ENCODE data around the gene RAB38.

RAB38 gene

DNA sequence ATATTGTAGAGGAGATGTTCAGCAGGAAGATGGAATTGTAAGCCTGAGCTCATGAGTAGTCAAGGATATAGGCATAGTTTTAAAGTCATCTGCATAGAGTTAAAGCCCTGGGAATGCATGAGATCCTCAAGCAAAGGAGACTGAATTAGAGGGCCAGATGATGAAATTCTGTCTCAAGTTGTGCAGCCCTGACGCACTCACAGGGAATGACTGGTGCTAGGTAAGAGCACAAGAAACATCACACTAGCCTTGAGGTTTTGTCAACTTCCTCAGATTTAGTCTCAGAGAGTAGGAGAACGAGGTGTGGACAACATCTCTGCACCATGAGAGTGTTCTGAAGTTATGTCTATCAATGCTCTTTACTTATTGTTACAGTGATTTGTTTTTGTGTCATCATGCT is 5.8 kb downstream of the RAB38 start:
- DNase-seq, result no peak

DNA sequence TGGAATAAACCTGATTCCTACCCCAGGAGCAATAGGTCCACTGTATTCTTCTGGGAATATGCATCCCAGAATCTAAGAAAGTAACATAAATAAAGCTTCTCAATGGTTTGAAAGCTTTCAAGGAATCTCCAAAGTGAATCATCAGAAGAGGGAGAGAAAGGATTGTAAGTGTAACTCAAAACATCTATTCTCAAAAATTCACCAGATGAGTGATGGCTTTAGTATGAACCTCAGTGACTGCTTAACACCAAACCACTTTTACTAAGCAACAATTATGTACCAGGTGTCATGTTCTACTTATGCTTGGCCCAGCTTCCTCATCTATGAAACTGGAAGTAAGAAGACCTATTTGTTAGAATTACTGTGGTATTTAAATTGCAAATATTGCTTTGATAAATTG is 7.4 kb downstream of the RAB38 start:
- DNase-seq, result no peak

DNA sequence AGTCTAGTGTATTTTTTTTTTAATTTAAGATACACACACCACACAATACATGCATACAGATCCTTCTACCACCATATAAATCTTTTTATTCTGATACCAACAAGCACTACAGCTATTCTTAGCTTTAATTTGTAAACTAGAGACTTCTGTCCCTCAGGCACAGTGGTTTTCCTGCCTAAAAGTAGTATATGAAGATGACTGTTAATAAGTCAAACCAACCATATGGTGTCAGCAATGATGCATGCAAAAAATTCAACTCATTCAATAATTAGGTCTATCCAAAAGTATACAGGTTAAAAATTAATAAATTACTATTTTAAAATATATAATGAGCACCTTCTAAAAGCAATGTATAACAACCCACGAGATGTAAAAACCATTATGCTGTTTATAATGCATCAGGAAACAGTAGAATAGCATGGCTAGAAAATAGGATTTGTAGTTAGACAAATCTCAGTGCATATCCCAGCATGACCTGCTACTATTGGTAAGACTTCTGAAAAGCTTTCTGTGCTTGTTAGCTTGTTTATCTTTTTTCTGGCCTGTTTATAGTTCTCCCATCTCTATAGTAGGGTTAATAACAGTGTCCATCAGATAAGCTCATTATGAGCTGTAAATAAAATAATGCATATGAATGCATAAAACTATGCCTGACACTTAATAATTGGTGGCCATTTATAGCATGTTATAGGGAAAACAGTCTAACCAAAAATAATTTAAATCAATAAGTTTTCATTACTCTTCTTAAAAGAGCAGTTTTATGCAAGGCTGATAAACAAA is 10.2 kb downstream of the RAB38 start:
- DNase-seq, result no peak

DNA sequence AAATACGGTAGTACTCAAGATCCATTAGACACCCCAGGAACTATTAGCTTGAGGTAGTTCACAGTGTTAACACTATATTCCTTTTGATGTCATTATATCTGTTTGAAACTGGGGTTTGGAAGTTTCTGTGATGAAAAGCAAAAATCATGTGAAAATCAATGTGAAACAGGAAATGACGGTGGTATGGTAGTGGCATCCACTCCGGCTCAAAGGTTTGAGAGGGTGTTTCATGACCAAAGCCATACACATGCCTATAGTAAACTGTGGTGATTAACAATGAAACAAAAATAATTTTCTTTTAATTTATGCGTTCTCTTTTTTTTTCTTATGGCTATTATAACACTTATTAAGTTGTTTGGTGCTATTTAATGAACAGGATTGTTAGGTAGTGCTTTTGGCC is 10.9 kb downstream of the RAB38 start:
- no peak for DNase-seq

DNA sequence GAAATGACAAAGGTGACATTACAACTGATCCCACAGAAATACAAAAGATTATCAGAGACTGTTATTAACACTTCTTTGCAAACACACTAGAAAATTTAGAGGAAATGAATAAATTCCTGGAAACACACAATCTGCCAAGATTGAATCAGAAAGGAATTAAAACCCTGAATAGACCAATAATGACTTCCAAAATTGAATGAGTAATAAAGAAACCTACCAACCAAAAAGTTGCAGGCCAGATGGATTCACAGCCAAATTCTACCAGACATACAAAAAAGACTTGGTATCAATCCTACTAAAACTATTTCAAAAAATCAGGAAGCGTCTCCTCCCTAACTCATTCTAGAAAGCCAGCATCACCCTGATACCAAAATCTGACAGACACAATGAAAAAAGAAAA is 17.2 kb downstream of the RAB38 start:
- DNase-seq, result no peak

DNA sequence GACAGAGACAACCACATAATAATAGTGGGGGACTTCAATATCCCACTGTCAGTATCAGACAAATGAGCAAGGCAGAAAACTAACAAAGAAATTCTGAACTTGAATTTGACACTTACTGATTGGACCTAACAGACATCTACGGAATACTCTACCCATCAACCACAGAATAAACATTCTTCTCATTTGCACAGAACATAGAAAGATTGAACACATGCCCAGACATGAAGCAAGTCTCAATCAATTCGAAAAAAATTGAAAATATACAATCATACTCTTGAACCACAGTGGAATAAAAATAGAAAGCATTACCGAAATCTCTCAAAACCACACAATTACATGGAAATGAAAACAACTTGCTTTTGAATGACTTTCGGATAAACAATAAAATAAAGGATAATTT is 17.9 kb downstream of the RAB38 start:
- DNase-seq, result no peak

DNA sequence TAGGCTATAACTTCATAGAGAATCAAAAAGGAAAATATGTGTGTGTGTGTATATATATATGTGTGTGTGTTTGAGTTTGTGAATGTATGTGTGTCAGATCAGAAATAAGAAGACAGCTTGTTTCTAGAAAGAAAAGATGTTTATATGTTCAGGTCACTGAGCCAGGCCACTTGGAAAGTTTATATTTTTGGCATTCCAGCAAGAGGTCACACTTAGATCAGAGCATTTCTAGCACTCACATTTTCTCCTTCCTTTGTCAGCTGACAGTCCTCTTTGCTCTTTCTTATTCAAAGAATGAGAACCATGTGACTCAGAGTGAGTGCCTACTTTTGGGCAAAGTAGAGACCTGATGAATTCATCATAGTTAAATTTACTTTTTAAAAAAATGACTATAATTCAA is 22.9 kb downstream of the RAB38 start:
- DNase-seq, result no peak

DNA sequence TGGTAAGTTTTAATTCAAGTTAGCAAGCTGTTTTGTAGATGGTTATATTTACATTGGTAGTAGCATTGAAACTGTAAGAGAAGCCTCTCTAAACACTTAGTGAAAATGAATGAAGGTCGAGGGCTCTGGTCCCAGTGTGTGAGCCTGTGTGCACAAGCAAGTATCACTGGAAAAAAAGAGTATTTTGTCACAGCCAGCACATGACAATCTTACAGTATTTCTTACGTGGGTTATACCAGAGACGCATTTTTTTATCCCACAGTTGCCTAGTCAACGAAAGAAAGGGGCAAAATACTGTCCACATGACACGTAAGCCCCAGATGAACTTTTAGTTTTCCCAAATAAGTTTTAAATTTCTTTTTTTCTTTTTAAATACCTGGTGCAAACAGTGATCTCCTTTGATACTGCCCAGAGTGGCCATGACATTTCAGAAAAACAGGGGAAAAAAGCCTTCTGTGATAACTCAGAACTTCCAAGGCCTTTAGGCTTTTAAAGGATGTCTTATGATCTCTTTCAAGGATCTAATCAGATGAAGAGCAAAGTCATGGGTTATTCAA is 23.5 kb downstream of the RAB38 start:
- no peak for DNase-seq

DNA sequence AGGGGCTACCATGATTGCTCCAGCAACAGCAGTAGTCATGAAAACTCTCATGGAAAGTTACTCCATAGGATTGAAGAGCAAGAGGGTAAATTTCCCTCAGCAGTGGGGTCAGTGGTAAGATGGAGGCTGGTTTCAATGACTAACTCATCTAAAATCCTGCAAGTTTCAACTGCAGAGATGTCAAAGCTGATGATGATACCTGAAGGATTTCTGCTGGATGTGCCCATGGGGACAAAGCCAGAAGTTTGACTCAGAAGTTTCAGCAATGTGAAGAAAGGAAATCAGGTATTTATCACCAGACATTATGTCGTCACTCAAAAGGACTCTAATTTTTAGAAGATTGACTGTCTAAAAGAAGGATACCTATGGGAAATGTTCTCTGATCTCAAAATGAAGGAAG is 29.1 kb downstream of the RAB38 start:
- DNase-seq, result no peak

DNA sequence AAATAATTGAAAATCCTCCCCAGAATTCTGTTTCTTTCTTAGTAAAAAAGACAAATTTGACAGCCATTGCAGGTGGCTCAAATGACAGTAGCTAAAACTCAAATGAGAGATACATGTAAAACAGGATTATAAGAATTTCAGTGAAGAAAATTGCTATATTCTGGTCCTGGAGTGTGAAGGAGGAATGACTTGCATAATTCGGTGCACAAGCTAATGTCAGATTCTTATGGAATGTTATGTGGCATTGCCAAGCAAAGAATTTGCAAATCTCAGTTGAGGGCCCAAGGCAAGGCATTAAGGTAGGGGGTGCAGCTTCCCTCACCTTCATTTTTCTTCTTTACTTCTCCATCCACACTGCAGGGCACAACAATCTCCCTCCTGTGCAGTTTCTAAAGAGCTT is 35.4 kb downstream of the RAB38 start:
- DNase-seq, result no peak

DNA sequence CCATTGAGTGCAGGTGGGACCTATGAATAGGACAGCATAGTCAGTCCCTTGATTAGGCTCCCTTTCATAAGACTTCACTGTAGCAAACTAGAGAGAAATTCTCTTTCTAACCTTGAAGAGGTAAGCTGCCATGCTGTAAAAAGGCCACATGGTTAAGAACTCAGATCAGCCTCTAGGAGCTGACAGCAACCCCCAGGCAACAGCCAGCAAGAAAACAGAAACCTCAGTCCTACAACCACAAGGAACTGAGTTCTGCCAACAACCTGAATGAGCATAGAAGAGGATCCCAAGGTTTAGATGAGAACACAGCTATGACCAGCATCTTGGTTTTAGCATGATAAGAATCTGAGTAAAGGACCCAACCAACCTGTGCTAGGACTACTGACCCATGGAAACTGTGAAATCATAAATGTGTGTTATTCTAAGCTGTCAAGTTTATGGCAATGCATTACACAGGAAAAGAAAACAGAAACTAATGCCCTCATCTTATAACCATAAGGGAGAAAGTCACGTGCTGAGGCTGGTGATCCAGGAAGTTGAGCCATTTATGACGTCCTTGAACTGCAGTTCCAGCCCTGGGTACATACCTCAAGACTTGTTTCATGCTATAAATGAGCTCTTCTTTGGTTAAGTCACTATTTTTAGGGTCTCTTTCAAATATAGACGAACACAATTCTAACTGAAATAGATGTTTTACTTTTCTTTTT is 43.3 kb downstream of the RAB38 start:
- DNase-seq, result no peak

DNA sequence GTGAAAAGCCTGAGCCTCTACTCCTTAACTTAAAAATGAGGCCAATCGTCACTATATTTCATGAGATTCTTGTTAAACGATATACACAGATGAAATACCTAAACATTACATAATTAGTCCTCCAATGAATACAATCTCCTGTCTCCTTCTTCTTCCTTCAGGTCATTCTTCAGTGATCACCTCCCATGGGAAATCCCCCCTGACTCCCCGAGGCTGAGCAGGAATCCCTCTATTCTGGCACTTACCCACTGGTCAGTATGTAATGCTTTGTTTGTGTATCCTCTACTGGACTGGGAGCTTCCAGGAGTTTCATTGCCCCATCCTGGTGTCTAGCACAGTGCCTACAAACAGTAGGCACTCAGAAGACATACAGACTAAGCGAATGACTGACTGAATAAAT is 52.3 kb downstream of the RAB38 start:
- DNase-seq, result no peak

DNA sequence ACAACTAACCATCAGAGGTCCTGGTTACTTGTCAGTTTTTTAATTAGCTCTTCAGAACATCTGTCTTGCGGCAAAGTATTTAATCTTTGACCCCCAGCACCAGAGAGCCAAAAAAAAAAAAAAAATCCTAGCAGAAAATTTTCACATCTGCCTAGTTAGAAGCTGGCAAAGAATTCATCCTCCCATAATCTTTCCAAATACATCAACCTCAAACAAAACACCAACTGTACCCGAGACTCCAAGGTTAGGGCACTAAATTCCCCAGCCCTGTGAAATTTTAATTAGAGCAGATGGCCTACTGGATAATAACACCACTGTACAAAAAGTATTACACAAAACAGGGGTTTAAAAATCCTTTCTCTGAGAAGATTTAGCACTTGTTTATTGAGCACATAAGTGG is 55.7 kb downstream of the RAB38 start:
- DNase-seq, result no peak

DNA sequence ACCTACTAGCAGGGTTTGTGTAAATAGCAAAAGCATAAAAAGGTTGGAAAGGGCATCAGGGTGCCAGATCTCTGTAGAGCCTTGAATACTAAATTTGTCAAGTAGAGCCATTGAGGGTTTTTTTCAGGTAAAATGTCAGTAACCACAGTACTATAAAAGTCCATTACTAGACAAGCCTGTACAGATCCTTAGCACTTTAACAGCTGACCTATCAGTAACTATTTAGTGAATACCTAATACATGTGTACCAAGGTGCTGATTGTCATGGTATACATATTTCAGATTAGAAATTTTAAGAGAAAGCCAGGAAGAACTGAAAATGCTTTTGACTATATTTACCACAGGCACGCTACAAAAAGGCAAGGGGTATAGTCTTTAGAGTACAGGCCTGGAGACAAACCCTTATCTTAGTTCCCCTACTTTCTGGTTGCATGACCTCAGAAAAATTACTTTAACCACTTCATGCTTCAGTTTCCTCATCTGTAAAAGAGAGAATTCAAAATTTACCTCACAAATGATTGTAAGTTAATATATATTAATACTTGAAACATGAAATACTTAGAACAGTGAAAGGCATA is 57.9 kb downstream of the RAB38 start:
- DNase-seq, result no peak

DNA sequence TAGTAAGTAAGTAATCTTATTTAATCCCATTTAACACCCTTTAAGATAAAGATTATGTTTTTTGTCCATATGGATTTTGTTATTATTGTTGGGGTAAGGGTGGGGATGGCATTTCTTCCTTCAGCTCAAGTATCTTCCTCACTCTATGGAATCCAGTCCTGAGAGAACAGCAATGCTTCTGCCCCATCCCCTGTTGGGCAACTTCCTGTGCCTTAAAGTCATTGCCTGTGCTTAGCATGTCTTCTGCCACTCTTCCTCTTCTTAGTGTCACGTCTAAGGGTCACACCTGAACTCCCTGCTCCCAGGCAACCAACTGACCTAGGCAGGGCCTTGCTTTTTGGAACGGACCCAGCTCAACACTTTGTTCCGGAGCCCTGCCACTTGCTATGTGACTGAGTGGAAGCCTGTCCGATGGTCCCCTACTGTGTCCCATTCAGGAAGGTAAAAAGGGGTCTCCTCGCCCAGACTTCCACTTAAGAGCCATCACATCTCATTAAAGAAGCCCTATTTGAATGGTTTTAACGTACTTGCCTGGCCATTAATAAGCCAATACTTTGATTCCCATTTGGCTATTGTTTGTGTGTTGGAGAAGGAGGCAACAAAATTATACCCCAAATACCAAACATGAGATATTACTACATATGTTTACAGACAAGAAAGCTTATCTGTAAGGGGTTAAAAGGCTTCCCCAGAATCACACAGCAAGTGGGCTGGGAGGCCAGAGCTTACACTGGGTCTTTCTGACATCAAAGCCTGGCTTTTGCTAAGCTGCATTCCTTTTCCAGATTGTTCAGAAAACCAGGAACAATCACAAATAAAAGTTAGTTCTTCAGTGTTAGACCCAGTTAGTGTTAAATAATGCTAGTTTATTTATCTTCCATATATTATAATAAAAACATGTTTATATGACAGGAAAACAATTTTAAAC is 59.2 kb downstream of the RAB38 start:
- no peak for DNase-seq

DNA sequence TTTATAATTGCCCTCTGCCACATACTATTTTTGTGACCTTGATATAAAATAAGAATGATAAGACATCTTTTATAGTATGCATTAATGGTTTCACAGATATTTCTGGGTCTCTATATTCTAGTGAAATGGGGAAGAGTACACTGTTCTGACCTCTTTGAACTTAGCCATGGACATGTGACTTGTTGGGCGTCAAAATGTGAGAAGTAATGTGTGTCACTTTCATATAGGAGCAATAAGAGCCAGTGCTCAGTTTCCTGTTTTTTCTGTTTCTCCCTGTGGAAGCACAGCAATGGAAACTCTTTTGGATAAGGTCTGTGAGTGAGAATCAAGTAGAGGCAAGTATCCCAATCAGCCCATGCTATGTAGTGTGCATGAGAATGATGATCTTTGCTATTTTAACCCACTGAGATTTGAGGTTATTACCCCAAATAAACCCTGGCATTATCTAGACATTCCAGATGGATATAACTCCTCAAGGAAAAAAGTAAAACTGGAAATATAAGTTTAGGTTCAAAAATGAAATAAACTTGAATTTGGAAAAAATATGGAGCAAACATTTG is 60.7 kb downstream of the RAB38 start:
- DNase-seq, result no peak

DNA sequence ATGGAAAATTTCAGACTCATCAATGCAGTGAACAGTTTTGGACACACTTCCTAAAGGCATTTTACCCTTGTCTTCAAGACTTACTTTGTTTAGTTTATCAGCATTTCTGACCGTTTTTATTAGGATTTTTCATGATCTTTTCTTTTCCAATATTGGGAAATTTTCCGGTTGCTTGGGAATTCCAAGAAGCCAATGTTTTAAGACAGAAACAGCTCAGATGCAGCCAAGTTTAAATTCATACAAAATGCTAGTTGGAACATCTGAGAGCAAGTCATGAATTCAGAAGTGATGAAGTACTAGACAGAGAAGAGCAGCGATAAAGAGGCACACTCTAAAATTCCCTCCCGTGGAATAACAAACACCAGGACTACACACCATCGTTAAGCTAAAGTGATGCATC is 68.6 kb downstream of the RAB38 start:
- DNase-seq, result no peak

DNA sequence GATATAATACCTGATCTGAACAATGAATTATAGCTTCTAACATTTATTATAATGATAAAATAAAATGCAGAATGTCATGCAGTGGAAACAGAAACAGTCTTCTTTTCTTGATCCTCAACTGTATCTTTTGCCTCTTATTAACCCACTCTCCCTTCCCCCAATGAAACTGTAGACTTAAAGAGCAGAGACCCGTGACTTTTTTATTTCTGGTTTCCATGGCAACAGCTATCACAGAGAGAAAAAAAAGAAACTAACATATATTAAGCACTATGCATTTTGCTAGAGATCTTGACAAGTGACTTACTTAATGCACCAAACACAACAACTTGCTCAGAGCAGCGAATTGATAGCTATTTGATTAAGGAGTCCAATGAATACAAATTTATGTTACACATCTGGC is 69.3 kb downstream of the RAB38 start:
- DNase-seq, result no peak

DNA sequence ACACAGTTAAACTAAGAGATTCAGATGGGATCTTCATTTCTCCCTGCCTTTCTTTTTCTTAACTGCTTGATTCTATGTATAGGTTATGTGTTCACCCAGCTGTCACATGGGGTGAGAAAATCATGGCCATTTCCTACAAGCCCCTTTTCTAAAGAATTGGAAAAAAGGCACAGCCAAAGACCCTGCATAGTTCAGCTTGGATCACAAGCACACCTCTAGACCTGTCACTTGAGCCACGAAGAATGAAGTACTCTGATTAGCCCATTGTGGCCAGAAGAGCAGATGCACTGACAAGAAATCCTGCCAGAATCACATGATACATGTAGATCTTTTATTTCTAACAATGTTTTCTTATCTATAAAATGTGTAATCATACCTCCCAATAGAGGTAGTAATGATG is 69.7 kb downstream of the RAB38 start:
- DNase-seq, result no peak

DNA sequence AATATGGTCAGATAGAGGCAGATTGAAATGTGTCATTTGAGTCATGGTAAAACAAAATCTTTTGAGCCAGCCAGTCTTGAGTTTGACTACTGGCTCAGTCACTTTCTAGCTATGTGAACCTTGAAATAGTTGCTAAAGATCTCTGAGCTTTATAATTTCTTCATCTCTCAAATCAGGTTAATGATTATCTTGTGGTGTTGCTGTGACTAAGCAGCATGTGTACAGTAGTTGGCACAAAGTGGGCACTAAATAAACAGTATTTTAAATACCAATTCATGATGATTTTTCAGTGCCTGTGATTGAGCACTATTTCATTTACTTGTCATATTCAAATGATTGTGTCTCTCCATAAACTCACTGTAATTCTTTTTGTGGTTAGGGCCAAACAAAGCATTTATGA is 70.8 kb downstream of the RAB38 start:
- no peak for DNase-seq

DNA sequence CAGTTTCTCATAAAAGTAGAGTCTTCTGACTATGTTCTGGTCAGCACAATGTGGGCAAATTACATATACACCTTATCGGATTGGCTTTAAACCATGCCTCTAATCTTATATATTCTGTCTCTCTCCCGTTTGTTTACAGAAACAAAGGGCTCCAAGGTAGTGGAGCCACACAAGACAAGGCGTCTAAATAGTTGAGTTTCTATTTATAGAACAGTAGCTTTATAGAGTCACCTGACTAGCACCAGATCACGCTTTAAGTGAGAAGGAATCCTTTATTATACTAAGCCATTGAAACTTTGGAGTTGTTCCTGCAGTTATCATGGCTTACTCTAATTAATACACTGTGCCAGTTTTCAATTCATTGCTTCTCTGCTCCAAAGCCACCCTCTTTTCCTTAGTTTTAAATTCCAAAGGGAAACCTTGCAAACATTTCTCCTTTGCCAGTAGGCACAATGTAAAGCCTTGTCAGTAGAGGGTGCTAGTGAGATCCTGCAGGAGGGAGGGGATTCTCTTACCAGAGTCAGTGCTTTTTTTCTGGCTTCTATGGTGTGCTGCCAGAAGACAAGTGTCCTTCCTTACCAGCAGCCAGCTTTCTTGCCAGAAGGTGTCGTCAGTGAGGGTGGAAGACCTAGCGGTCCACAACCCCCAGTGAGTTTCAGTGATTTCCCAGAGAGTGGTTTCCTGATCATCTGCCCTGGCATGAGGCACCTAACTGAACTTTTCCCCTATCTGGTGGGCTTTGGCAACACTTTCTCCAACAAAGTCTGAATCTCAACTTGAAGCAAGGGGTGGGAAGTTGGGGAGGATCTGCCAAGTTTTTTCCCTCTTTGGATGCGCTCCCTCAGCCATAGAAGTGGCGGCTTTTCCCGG is 71.7 kb downstream of the RAB38 start:
- no peak for DNase-seq

DNA sequence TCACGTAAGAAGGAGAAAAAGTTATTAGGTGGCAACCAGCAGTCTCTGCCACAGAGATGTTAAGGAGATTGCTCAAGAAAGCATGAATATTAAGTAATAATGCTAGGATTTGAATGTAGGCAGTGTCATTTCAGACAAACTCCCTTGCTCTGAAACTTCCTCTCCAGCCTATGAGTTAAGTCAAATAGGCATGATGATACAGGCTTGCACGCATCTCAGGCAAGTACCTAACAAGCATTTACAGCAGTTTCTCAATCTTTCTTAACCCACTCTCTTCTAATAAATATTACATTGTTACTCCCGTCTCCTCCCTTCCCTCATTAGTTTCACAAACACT is 72.7 kb downstream of the RAB38 start:
- DNase-seq, result no peak
